ENCODE data around the gene NBAS. TPM values are rescaled to one million over a fixed set of nuclear protein-coding genes. Genes with fewer than 3 reads are reported as not detected.
A peak's percentile ranks its signal among the peaks of the same experiment; 100 is the strongest.
"Not testable (repeated sequence)": the region's sequence is repeated elsewhere in the genome, so short reads cannot be mapped to it uniquely, and the experiment has no call there.

The NBAS gene
- total and polyA plus RNA-seq, 2 of the 13 experiments (the other 11 are each of a cell fraction or from before 2014, with no cell fraction given) = 33.6 to 58.7 TPM

GRCh38 chr2:15445891-15446562 is 115.1 kb downstream of the NBAS start:
- Histone ChIP-seq H3K4me1 (ENCODE audit: insufficient read depth, low read length) (no peaks in the 10 kb centered on the region), H3K9me3 (ENCODE audit: low read length) (no peaks in the 10 kb centered on the region), H3K4me3 (replicated peaks in 1 of 3; ENCODE audit: insufficient read depth in 1 of 3, low read depth in 2 of 3, low read length in 3 of 3) (no peak overlapping the region), H3K27me3 (ENCODE audit: control insufficient read depth in 1 of 2, insufficient read depth in 2 of 2, low read length in 2 of 2) (no peaks in the 10 kb centered on the region), H3K9ac (ENCODE audit: insufficient read depth, low read depth, low read length) (no peak overlapping the region), H4K20me1 (ENCODE audit: insufficient read depth, low read length) (no peaks in the 10 kb centered on the region), H3K79me2 (ENCODE audit: insufficient read depth, low read length) (no peaks in the 10 kb centered on the region), H3K36me3 (replicated peaks in 1 of 2; ENCODE audit: control insufficient read depth in 1 of 2, insufficient read depth in 2 of 2, low read length in 2 of 2) (peaks cover 0 to 8% of the 10 kb centered on the region in 2 experiments; a peak in 2 of 5 replicates), H2AFZ (ENCODE audit: low read length) (no peak overlapping the region), H3K4me2 (ENCODE audit: low read depth, low read length) (no peak overlapping the region), H3K27ac (ENCODE audit: extremely low read length, insufficient read depth, low read length) (no peak overlapping the region)
- TF ChIP-seq ISL2 (CRISPR knock-in tag; IDR thresholded peaks at IDR 0.05) = no peak
- no peak for TF ChIP-seq POLR2A (IDR thresholded peaks at IDR 0.05; ENCODE audit: insufficient read depth in 1 of 2, low read depth in 2 of 2, low read length in 2 of 2)
- TF ChIP-seq SP5 (CRISPR knock-in tag; IDR thresholded peaks at IDR 0.05; ENCODE audit: borderline replicate concordance, low read depth) = no peak
- TF ChIP-seq NFE2 (CRISPR knock-in tag; IDR thresholded peaks at IDR 0.05) = no peak
- TF ChIP-seq ZNF317 (CRISPR knock-in tag; IDR thresholded peaks at IDR 0.05) = peak; percentile 93
- no TSS peak for BruUV-seq (replicated peaks)
- DNase-seq (ENCODE audit: low spot score) = no peak
- in situ Hi-C loops (cut with HindIII; ENCODE audit: extremely low pct_ligation_motif_present, low pct_unique_long_range_greater_than_20kb) (no loop called here), intact Hi-C loops (cut with micrococcal nuclease; ENCODE audit: unreplicated experiment) (no loop called here)
- ChIA-PET CTCF (ENCODE audit: low intra/inter-chr PET ratio, low total read pairs) (no interaction called here), POLR2A (no interaction called here)
- no peak for FAIRE-seq
- 94% methylated on average over 2 of the region's 2 CpGs for WGBS (ENCODE audit: low lambda C conversion rate)
- ATAC-seq = no peak

GRCh38 chr2:15439768-15440524 is 121.2 kb downstream of the NBAS start:
- H3K27ac ChIP-seq (ENCODE audit: extremely low read length, insufficient read depth, low read length); POLR2A ChIA-PET; H4K20me1 ChIP-seq (ENCODE audit: insufficient read depth, low read length); H3K9ac ChIP-seq (ENCODE audit: insufficient read depth, low read depth, low read length); DNase-seq (ENCODE audit: low spot score); H3K79me2 ChIP-seq (ENCODE audit: insufficient read depth, low read length); H3K36me3 ChIP-seq (replicated peaks in 1 of 2; ENCODE audit: control insufficient read depth in 1 of 2, insufficient read depth in 2 of 2, low read length in 2 of 2); H3K4me3 ChIP-seq (replicated peaks in 1 of 3; ENCODE audit: insufficient read depth in 1 of 3, low read depth in 2 of 3, low read length in 3 of 3); ATAC-seq; FAIRE-seq; H3K4me2 ChIP-seq (ENCODE audit: low read depth, low read length); CTCF ChIA-PET (ENCODE audit: low intra/inter-chr PET ratio, low total read pairs); H2AFZ ChIP-seq (ENCODE audit: low read length); BruUV-seq (replicated peaks); H3K9me3 ChIP-seq (ENCODE audit: low read length); H3K27me3 ChIP-seq (ENCODE audit: control insufficient read depth in 1 of 2, insufficient read depth in 2 of 2, low read length in 2 of 2): not testable (repeated sequence)
- in situ Hi-C loops (cut with HindIII; ENCODE audit: extremely low pct_ligation_motif_present, low pct_unique_long_range_greater_than_20kb) = loop anchor here (10.0 kb wide), 1 partner anchor 145 kb away; no protein-coding TSS in a partner anchor
- H3K4me1 ChIP-seq (ENCODE audit: insufficient read depth, low read length) = peaks cover 36% of the 10 kb centered on the region
- WGBS (ENCODE audit: low lambda C conversion rate) = 89% methylated on average over 22 of the region's 22 CpGs
- TF ChIP-seq ZMYM4 (CRISPR knock-in tag; IDR thresholded peaks at IDR 0.05) (0 out of 2 replicates have a peak, but pooled peaks have one; percentile 27), ZBTB33 (CRISPR knock-in tag; IDR thresholded peaks at IDR 0.05) (peak; percentile 88)
- intact Hi-C loops (cut with micrococcal nuclease; ENCODE audit: unreplicated experiment) = loop anchor here (10.0 kb wide), 1 partner anchor 285 kb away; no protein-coding TSS in a partner anchor

- H3K4me1 ChIP-seq (ENCODE audit: insufficient read depth, low read length) = peaks cover 42% of the 10 kb centered on the region
- H3K79me2 ChIP-seq (ENCODE audit: insufficient read depth, low read length); H4K20me1 ChIP-seq (ENCODE audit: insufficient read depth, low read length); H3K9me3 ChIP-seq (ENCODE audit: low read length); H2AFZ ChIP-seq (ENCODE audit: low read length); DNase-seq (ENCODE audit: low spot score); H3K4me2 ChIP-seq (ENCODE audit: low read depth, low read length); BruUV-seq (replicated peaks); CTCF ChIA-PET (ENCODE audit: low intra/inter-chr PET ratio, low total read pairs); FAIRE-seq; H3K9ac ChIP-seq (ENCODE audit: insufficient read depth, low read depth, low read length); H3K27me3 ChIP-seq (ENCODE audit: control insufficient read depth in 1 of 2, insufficient read depth in 2 of 2, low read length in 2 of 2); ATAC-seq; POLR2A ChIA-PET; H3K36me3 ChIP-seq (replicated peaks in 1 of 2; ENCODE audit: control insufficient read depth in 1 of 2, insufficient read depth in 2 of 2, low read length in 2 of 2); H3K27ac ChIP-seq (ENCODE audit: extremely low read length, insufficient read depth, low read length); H3K4me3 ChIP-seq (replicated peaks in 1 of 3; ENCODE audit: insufficient read depth in 1 of 3, low read depth in 2 of 3, low read length in 3 of 3): not testable (repeated sequence)
- intact Hi-C loops (cut with micrococcal nuclease; ENCODE audit: unreplicated experiment) = loop anchor here (10.0 kb wide), 1 partner anchor 285 kb away; no protein-coding TSS in a partner anchor
- 100% methylated on average over 10 of the region's 10 CpGs for WGBS (ENCODE audit: low lambda C conversion rate)
- in situ Hi-C loops (cut with HindIII; ENCODE audit: extremely low pct_ligation_motif_present, low pct_unique_long_range_greater_than_20kb) = loop anchor here (10.0 kb wide), 1 partner anchor 145 kb away; no protein-coding TSS in a partner anchor
Measured at GRCh38 chr2:15439366-15439765, 121.8 kb downstream of the NBAS start.

Data from HepG2 (cell line).